CD1c-positive myeloid dendritic cell (primary cell): Measurements from ENCODE around the gene KLHDC4.

Source experiments
- DNase-seq: peaks from one replicate; pipeline ENCODE4 v3.0.0-alpha.2; 2016; ENCODE audit errors: extremely low spot score

The KLHDC4 gene

DNA sequence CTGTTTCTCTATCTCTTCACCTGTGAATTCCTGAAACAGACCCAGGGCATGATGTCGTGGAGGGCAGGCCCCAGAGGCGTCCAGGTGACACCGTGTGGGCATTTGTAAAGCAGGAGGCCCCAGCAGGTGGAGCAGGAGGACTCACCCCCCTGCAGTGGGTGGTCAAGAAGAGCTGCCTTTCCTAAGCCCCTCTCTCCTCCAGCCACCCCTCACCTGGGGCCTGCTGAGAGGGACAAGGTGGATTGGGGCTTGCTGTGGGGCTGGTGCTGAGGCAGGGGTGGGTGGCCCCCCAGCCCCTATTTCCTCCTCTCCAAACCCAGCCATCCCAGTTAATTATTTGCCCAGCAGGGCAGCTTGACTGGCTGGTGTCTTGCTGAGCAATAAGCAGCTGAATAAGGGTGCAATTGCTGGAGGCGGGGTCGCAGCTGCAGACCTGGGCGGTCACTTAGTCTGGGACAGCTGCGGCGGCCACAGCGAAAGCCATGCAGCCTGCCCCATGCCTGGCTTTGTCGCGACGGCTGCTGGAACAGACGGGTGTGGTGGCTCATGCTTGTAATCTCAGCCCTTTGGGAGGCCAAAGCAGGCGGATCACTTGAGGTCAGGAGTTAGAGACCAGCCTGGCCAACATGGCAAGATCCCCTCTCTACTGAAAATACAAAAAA lies 107.1 kb downstream of the KLHDC4 start:
- DNase-seq, result no peak
